BJ (cell line): ENCODE data around the gene CNNM2. TPM values are rescaled to one million over a fixed set of nuclear protein-coding genes. Genes with fewer than 3 reads are reported as not detected.

Source experiments
- CTCF ChIA-PET: fragments of 350-600 bp; formaldehyde crosslinking; extraction: SDS; loops from one replicate; lab custom pipeline; 2021; ENCODE audit warnings: antibody characterized with exemption, inconsistent platforms; lab: Yijun Ruan, JAX
- POLR2A ChIA-PET: fragments of 300-600 bp; sonication (Branson Sonifier 250); formaldehyde crosslinking; extraction: SDS; loops from one replicate; lab custom pipeline; 2021; ENCODE audit warnings: antibody characterized with exemption; lab: Charles Lee
- DNase-seq: peaks from one replicate; pipeline ENCODE4 v3.0.0-alpha.2; 2011; ENCODE audit warnings: low read depth
- H3K27me3 ChIP-seq: 2 replicates; pipeline ENCODE4 v1.6.0; 2011; ENCODE audit warnings: low read length; ENCODE audit not compliant: control insufficient read depth, insufficient read depth
- H3K36me3 ChIP-seq: 2 replicates; pipeline ENCODE4 v1.5.1; 2011; ENCODE audit warnings: low read length; ENCODE audit not compliant: control insufficient read depth, insufficient read depth
- H3K4me3 ChIP-seq: 2 replicates; pipeline ENCODE4 v1.5.1; 2011; ENCODE audit warnings: low read depth, mild to moderate bottlenecking, control low read depth, low read length
- polyA plus RNA-seq: library from polyadenylated mRNA; depleted of rRNA; stranded (reverse); fragments of >200 nt; gene quantifications from 2 replicates; pipeline ENCODE4 v1.2.3, GENCODE V29; 2011
- TF ChIP-seq, protein P1 (sequence below): IDR thresholded peaks from 2 replicates; pipeline ENCODE4 v1.5.1; 2011; ENCODE audit warnings: low read depth, mild to moderate bottlenecking, control low read depth, inconsistent platforms, low read length, moderate library complexity; ENCODE audit not compliant: insufficient read depth

The CNNM2 gene
- polyA plus RNA-seq, 1 experiment, result 3.7 TPM

GRCh38 chr10:102916173-102916572, 1.9 kb upstream of the CNNM2 start:
- H3K27me3 ChIP-seq, result peaks cover 3% of the 10 kb centered on the region
- H3K4me3 ChIP-seq, result no peak overlapping the region
- TF ChIP-seq, protein P1, sequence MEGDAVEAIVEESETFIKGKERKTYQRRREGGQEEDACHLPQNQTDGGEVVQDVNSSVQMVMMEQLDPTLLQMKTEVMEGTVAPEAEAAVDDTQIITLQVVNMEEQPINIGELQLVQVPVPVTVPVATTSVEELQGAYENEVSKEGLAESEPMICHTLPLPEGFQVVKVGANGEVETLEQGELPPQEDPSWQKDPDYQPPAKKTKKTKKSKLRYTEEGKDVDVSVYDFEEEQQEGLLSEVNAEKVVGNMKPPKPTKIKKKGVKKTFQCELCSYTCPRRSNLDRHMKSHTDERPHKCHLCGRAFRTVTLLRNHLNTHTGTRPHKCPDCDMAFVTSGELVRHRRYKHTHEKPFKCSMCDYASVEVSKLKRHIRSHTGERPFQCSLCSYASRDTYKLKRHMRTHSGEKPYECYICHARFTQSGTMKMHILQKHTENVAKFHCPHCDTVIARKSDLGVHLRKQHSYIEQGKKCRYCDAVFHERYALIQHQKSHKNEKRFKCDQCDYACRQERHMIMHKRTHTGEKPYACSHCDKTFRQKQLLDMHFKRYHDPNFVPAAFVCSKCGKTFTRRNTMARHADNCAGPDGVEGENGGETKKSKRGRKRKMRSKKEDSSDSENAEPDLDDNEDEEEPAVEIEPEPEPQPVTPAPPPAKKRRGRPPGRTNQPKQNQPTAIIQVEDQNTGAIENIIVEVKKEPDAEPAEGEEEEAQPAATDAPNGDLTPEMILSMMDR, result no peak
- ChIA-PET POLR2A (no interaction called here), CTCF (interaction anchor here (0.9 to 8.6 kb wide), 12 partner anchors 8 to 417 kb away, joined by 3 to 57 read pairs (median 14); partner anchors contain the start of genes CYP17A1 and RPEL1)
- no peak for DNase-seq
- no peaks in the 10 kb centered on the region for H3K36me3 ChIP-seq

DNA sequence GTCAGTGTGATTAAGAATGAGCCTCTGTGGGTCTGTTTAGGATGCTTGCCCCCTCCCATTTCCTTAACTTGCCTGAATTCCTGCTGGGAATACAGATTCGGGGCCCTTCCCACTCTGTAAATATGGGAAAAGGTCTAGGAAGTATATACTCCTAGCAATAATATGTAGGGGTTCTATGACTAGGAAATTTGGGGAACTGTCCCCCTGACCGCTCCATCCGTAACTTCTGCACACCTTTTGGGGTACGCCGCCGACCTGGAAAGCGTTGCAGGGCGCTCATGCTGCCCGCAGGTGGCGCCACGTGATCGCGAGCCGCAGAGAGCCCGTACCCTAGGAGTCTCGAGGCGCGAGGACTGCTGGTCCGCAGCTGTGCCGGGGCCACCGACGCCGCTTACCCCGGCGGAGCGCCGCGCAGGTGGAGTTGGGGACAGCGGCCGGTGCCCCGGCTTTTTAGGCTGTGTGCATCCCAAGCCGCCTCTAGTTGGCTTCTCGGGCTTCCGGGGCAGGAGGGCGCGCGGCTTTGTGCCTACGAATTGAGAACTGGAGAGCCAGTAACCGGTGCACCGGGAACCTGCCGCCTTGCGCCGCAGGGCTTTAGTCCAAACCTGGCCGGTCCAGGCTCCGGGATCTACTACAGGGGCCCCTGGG, 656 bp upstream of the CNNM2 start:
- ChIA-PET POLR2A (interaction anchor here (0.5 to 0.6 kb wide), 2 partner anchors 34 to 149 kb away, joined by 3 to 5 read pairs; no protein-coding TSS in a partner anchor), CTCF (interaction anchor here (0.6 to 8.6 kb wide), 55 partner anchors 9 to 416 kb away, joined by 3 to 57 read pairs (median 4); partner anchors contain the start of genes CYP17A1, INA and RPEL1)
- Histone ChIP-seq H3K36me3 (no peaks in the 10 kb centered on the region), H3K27me3 (no peaks in the 10 kb centered on the region), H3K4me3 (peak overlapping the region; percentile 58)
- TF ChIP-seq, protein P1, result peak; percentile 98
- DNase-seq, result no peak

- Histone ChIP-seq H3K4me3 (peak overlapping the region; percentile 97), H3K27me3 (no peaks in the 10 kb centered on the region), H3K36me3 (no peaks in the 10 kb centered on the region)
- ChIA-PET CTCF (interaction anchor here (0.9 to 8.6 kb wide), 15 partner anchors 16 to 414 kb away, joined by 4 to 57 read pairs (median 12); partner anchors contain the start of genes CYP17A1 and RPEL1), POLR2A (no interaction called here)
- no peak for DNase-seq
- TF ChIP-seq, protein P1, result no peak
Measured at GRCh38 chr10:102918817-102919245, 737 bp downstream of the CNNM2 start.

DNA sequence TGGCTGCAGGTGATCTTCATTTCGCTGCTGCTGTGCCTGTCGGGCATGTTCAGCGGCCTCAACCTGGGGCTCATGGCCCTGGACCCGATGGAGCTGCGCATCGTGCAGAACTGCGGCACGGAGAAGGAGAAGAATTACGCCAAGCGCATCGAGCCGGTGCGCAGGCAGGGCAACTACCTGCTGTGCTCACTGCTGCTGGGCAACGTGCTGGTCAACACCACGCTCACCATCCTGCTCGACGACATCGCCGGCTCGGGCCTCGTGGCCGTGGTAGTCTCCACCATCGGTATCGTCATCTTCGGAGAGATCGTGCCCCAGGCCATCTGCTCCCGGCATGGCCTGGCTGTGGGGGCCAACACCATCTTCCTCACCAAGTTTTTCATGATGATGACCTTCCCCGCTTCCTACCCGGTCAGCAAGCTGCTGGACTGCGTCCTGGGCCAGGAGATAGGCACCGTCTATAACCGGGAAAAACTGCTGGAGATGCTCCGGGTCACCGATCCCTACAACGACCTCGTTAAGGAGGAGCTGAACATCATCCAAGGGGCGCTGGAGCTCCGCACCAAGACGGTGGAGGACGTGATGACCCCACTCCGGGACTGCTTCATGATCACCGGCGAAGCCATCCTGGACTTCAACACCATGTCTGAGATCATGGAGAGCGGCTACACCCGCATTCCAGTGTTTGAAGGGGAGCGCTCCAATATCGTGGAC, 1.3 kb downstream of the CNNM2 start:
- H3K27me3 ChIP-seq, result no peaks in the 10 kb centered on the region
- POLR2A ChIA-PET, result no interaction called here
- H3K36me3 ChIP-seq, result no peaks in the 10 kb centered on the region
- peak overlapping the region; percentile 97 for H3K4me3 ChIP-seq
- TF ChIP-seq, protein P1, result no peak
- DNase-seq, result no peak
- CTCF ChIA-PET, result interaction anchor here (1.0 to 4.1 kb wide), 7 partner anchors 27 to 325 kb away, joined by 3 to 56 read pairs (median 4); partner anchors contain the start of gene RPEL1
